HTR-8/SVneo (cell line): Measurements from ENCODE around the gene SH3RF3.
A peak's percentile ranks its signal among the peaks of the same experiment; 100 is the strongest.
"Not testable (repeated sequence)": the region's sequence is repeated elsewhere in the genome, so short reads cannot be mapped to it uniquely, and the experiment has no call there.

ENCODE experiments used
- DNase-seq: peaks from one replicate; pipeline ENCODE4 v3.0.0; 2011; ENCODE audit warnings: low spot score, mixed read lengths; ENCODE audit not compliant: insufficient read length
- FAIRE-seq: peaks from 2 replicates; lab custom pipeline; 2011; peaks lifted over from hg19 to GRCh38; lab: Jason Lieb, UNC

The SH3RF3 gene

GRCh38 chr2:109154226-109154625 is 25.2 kb downstream of the SH3RF3 start:
- no peak for FAIRE-seq
- DNase-seq = no peak

DNA sequence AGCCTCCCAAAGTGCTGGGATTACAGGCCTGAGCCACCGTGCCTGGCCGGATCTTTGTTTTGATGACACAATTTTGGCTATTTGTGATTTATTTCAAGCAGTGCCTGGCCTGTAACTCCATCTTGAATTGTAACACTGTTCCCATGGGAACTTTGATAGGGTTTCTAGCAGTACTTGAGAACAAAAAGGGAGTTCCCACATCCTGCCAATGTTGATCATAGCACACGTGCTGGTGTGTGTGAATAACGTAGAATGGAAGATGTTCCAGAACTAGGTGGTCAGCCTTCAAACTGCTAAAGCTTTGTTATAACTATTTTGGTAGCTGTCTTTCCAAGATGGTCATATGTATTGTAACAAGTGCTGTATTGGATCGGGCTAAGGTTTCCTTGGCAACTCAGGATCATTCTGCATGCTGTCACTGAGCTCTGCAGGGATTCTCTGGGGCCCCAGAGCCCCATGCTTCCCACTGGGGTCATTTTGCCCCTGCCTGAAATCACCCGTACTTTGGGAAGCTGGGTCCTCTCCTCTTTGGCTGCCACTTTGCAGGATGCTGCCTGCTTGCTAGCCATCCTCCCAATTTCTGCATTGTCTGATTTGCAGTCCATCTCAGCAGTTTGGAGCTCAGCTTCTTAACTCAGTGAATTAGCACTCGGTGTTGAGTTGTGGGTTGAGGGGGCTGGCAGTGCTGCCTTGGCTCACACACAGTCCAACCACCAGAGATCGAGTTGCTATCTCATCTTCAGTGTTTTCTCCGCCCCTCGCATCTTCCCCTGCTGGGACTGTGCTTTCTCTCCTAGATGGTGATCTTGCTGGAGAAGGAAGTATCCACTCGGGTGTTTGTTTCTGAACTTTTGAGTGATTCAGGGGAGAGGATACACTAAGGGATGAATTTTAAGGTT is 26.8 kb downstream of the SH3RF3 start:
- no peak for DNase-seq
- FAIRE-seq = no peak

DNA sequence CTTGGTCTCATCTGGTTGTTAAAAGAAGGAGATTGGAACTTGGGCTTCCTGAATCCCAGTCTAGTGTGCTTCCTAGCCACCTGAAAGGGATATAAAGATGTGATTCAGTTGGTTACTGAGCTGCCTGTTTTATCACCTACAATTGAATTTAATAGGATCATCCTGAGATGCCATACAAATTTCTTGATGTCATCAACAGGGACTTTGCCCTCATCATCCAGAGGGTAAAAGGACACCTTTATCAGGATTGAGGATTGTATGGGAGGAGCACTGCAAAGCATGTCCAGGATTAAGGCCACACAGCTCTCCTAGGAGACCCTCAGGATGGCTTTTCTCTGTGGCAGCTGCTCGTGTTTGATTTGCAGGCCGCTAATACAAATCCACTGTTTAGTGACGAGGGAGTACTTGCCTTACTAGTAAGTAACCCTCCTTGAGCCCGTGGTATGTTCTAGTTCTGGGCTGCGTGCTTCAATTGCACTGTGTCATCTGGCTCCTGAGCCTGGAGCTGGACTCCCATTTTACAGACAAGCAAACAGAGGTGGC is 28.6 kb downstream of the SH3RF3 start:
- DNase-seq (no peak), FAIRE-seq (no peak)

GRCh38 chr2:109158237-109158636 is 29.2 kb downstream of the SH3RF3 start:
- DNase-seq (no peak), FAIRE-seq (no peak)

DNA sequence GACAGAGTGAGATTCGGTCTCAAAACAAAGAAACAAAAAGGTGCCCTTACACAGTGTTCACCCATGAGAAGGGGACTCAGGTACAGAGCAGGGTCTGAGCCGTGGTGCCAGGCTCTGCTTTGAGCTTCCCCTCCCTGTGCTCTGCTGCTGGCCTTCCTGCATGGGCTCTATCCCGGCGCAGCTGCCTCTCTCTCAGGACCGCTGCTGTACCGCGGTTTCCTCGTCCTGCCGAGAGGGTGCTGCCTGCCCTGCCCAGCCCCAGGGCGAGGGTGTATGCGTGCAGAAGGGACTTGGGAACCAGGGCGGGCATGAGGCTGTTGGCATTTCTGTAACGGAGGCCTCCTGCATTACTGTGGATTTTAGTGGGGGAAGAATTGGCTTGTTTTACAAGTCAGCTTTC is 30.1 kb downstream of the SH3RF3 start:
- no peak for DNase-seq
- FAIRE-seq = no peak

GRCh38 chr2:109160714-109161440 is 31.9 kb downstream of the SH3RF3 start:
- FAIRE-seq (no peak), DNase-seq (no peak)

DNA sequence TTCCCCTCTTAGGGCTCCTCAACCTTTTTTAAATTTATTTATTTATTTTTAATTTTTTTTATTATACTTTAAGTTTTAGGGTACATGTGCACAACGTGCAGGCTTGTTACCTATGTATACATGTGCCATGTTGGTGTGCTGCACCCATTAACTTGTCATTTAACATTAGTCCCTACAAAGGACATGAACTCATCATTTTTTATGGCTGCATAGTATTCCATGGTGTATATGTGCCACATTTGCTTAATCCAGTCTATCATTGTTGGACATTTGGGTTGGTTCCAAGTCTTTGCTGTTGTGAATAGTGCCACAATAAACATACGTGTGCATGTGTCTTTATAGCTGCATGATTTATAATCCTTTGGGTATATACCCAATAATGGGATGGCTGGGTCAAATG is 33.4 kb downstream of the SH3RF3 start:
- not testable (repeated sequence) for FAIRE-seq

DNA sequence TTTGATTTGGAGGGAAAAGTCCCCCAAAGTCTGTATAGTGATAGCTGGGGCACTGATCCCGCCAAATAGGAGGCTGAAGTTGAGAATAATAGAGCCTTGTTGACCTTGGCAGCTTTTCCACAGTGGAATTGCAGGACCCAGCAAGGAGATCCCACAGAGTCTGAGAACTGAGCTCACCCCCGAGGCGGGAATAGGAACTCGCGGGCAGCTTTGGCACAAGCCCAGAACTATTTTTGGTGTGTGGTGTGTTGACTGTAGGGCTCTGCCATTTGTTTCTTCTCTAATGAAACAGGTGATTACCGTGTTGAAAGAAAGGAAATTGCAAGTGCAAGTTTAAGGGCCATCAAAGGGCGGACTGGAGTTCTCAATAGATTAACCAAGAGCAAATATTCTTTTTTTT is 34.0 kb downstream of the SH3RF3 start:
- FAIRE-seq (no peak), DNase-seq (no peak)

More for the DNA sequence above, 33.4 kb downstream of the SH3RF3 start:
- not testable (repeated sequence) for DNase-seq

DNA sequence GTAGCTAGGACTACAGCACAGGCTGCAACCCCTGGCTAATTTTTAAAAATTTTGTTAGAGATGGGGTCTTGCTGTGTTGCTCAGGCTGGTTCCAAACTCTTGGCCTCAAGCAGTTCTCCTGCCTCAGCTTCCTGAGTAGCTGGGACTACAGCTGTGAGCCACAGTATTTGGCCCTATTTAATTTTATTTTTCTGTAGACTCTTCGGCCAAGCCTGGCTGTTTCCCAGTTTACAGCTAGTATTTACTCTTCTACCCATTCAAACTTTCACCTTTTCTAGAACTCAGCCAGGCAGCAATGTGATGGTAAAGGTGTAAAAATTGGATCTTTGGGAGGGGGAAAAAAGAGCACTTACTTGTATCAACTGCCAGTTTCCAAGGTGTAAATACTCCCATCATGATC is 35.3 kb downstream of the SH3RF3 start:
- no peak for FAIRE-seq
- DNase-seq = no peak

- no peak for FAIRE-seq
- no peak for DNase-seq
These were observed 35.8 kb downstream of the SH3RF3 start for GRCh38 chr2:109164739-109165221.

DNA sequence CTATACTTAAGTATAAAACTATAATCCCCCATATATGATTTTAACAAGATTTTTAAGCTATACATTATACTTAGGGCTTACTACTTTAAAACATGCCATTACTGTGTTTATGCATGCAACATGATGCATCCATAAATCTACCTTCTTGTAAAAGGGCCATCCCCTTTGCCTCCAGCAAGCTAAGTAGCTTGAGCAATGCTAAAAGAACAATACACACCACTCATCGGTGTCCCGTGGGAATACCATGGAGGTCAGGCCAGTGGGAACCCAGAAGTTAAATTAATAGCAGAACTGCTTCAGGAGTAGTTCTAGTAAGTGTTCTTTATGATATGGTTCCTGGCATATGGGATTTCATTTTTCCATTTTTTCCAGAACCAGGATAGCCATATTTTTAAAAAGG is 37.8 kb downstream of the SH3RF3 start:
- FAIRE-seq (no peak), DNase-seq (no peak)

GRCh38 chr2:109168086-109168485 is 39.1 kb downstream of the SH3RF3 start:
- no peak for FAIRE-seq
- no peak for DNase-seq

GRCh38 chr2:109168716-109169115 is 39.7 kb downstream of the SH3RF3 start:
- FAIRE-seq (no peak), DNase-seq (no peak)

DNA sequence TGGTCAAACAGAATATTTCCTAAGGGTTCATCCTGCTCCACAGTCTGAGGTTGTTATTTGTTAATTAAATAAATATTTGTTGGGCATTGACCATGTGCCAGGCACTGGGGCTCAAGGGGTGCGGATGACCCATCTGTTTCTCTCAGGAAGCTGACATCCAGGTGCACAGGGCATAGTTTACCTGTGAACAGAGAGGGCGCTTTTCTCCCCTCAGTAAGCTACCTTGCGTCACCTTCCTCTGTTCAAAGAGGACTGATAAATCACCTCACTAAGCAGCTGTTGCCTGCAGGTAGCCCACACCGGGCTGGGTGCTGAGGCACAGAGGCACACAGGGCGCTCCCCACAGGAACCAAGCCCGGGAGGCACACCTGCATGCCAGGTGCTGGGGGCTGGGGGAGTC is 41.6 kb downstream of the SH3RF3 start:
- DNase-seq (no peak), FAIRE-seq (no peak)

- DNase-seq (peak; percentile 56), FAIRE-seq (peak; percentile 28)
These were observed 42.7 kb downstream of the SH3RF3 start for GRCh38 chr2:109171444-109172334.

DNA sequence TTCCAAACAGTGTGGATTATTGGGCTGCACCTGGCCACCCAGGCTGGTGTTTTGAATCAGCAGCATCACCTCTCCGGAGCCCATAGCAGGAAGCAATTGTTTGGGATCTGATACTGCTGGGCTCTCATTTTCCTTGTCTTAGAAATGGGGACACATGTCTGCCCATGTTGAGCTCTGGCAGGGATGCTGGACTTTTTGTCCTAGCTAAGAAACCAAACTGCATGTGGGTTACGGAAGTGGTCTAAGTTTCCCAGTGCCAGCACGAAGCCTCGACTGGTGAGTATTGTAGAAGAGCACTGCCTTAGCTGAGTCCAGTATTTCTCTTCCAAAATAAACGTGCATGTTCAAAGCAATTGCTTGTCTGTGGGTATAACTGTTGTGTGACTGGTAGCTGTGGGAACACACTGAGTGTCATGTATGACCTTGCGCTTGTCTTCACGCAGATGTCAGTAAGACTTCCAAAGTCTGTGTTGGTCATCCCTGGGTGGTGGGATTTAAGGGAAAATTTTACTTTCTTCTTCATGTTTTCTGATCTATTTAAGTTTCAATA is 43.6 kb downstream of the SH3RF3 start:
- DNase-seq = no peak
- no peak for FAIRE-seq

DNA sequence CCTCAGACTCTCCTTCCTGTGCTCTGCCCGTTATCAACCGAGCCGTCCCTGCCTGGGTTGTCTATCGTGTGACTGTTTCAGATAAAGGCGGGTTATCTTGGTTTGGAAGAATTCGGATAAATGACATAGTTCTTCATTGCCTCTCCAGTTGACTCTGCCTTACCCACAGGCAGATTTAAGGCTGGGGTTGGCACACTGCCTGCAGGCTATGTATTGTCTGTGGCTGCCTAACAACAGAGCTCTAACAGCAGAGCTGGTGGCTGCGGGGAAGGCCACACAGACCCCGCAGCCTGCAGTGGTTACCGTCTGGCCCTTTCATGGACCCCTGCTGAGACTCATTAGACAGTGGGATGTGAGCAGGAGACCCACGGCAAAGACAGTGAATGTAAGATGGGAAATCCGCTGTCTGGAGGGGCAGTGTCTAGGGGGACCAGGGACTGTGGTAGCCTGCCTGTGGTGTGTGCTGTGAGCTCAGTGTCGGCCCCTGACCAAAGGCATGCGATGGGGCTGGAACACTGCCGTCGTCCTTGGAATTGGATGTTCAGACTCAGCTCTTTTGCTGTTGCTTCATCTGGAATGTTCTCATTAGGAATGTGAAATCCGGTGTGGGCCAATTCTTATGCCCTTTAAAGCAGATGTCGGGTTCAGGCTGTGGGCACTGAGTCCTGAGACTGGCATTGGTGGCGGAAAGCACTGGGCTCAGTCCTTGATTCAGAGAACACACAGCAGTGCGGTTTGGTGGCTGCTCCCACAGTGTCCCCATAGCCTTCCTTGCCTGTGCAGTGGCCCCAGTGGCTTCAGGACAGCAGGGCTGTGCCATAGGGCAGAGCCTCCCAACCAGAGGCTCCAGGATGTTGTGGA is 44.5 kb downstream of the SH3RF3 start:
- no peak for FAIRE-seq
- DNase-seq = no peak

GRCh38 chr2:109174214-109174613 is 45.2 kb downstream of the SH3RF3 start:
- no peak for FAIRE-seq
- DNase-seq = no peak
